ENCODE results near the gene CHST14. TPM values are rescaled to one million over a fixed set of nuclear protein-coding genes. Genes with fewer than 3 reads are reported as not detected.
A peak's percentile ranks its signal among the peaks of the same experiment; 100 is the strongest.

The CHST14 gene
- total RNA-seq, 3 donors from 2014 or later: 8.8 to 10.8 (median 9.3) TPM

DNA sequence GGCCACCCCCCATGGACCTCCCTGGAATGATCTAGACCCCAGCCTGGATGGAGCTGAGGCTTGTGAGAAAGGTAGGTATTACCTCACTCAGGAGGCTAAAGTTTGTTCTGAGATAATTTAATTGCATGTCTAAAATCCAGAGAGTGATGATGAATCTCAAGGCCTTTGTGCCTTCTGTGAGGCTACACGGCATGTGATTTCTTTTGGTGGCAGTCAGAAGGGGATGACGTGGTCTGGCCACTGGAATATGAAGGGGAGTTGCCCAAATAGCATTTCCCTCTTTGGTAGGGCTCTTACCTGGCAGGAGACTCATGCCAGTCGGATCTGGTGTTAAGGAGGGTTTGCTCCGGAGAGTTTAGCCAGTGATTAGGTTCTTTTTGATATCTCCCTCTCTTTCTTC is 27.5 kb upstream of the CHST14 start:
- H3K36me3 ChIP-seq: no peaks in the 10 kb centered on the region
- TF ChIP-seq POLR2A (IDR thresholded peaks at IDR 0.05): no peak
- TF ChIP-seq, protein P1, sequence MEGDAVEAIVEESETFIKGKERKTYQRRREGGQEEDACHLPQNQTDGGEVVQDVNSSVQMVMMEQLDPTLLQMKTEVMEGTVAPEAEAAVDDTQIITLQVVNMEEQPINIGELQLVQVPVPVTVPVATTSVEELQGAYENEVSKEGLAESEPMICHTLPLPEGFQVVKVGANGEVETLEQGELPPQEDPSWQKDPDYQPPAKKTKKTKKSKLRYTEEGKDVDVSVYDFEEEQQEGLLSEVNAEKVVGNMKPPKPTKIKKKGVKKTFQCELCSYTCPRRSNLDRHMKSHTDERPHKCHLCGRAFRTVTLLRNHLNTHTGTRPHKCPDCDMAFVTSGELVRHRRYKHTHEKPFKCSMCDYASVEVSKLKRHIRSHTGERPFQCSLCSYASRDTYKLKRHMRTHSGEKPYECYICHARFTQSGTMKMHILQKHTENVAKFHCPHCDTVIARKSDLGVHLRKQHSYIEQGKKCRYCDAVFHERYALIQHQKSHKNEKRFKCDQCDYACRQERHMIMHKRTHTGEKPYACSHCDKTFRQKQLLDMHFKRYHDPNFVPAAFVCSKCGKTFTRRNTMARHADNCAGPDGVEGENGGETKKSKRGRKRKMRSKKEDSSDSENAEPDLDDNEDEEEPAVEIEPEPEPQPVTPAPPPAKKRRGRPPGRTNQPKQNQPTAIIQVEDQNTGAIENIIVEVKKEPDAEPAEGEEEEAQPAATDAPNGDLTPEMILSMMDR (IDR thresholded peaks at IDR 0.05): no peak
- TF ChIP-seq POLR2AphosphoS5 (IDR thresholded peaks at IDR 0.05): no peak
- DNase-seq (ENCODE audit: low spot score in 2 of 2): no peak
- peaks cover 10 to 15% of the 10 kb centered on the region in 2 donors for H3K4me1 ChIP-seq
- H3K27me3 ChIP-seq: no peaks in the 10 kb centered on the region
- intact Hi-C loops (cut with DNase I; ENCODE audit: low total_unique reads): no loop called here
- peak overlapping the region in 1 of 2 donors; percentile 36 for H3K27ac ChIP-seq
- peak overlapping the region in 1 of 3 donors; percentile 93 for H3K4me3 ChIP-seq
- H3K9me3 ChIP-seq: no peaks in the 10 kb centered on the region

DNA sequence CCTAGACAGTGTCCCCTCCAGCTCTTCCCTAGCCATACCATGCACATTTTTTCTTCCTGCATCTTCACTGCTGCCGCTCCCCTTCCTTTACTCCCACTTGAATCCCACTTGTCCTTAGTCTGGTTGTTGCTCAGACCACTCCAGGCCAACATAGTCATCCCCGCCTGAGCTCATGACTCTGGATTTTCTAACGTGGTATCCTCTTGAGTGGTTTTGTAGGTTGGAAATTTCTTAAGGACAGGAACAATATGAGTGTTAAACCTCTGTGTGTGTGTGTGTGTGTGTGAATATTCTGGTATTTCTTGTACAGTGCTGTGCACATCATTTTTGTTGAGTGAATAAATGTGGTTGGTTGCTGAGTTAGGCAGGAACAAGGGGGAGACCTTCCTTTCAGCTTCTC is 26.9 kb upstream of the CHST14 start:
- Histone ChIP-seq H3K4me1 (peaks cover 10 to 15% of the 10 kb centered on the region in 2 donors), H3K9me3 (no peaks in the 10 kb centered on the region), H3K27ac (peak overlapping the region in 1 of 2 donors; percentile 36), H3K4me3 (no peak overlapping the region), H3K27me3 (no peaks in the 10 kb centered on the region), H3K36me3 (no peaks in the 10 kb centered on the region)
- DNase-seq (ENCODE audit: low spot score in 2 of 2): no peak
- intact Hi-C loops (cut with DNase I; ENCODE audit: low total_unique reads): no loop called here
- TF ChIP-seq POLR2AphosphoS5 (IDR thresholded peaks at IDR 0.05) (no peak), POLR2A (IDR thresholded peaks at IDR 0.05) (no peak)
- TF ChIP-seq, protein P1 (IDR thresholded peaks at IDR 0.05): no peak

DNA sequence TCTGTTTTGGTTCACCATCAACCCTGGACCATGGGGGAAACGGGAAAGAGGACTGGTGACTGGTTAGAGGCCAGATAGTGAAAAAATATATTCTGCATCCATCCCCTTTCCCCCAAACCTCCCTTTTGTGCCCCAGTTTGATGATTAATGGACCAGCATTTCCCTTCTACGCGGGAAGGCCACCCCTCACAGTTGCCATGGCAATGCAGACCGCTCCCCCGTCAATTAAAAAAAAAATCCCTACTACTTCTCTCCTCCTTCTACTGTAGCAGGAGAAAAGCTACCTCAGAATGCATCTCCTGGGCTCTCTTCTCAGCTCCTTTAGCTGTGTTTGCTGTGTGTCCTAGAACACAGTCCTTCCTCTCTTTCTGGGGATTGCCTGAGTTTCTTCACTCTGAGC is 26.0 kb upstream of the CHST14 start:
- peaks cover 10 to 15% of the 10 kb centered on the region in 2 donors for H3K4me1 ChIP-seq
- no peak for DNase-seq (ENCODE audit: low spot score in 2 of 2)
- H3K4me3 ChIP-seq: no peak overlapping the region
- H3K27me3 ChIP-seq: no peaks in the 10 kb centered on the region
- intact Hi-C loops (cut with DNase I; ENCODE audit: low total_unique reads): no loop called here
- H3K27ac ChIP-seq: peak overlapping the region in 1 of 2 donors; percentile 36
- H3K9me3 ChIP-seq: no peaks in the 10 kb centered on the region
- TF ChIP-seq POLR2A (IDR thresholded peaks at IDR 0.05) (no peak), POLR2AphosphoS5 (IDR thresholded peaks at IDR 0.05) (no peak)
- TF ChIP-seq, protein P1 (IDR thresholded peaks at IDR 0.05): no peak
- no peaks in the 10 kb centered on the region for H3K36me3 ChIP-seq

DNA sequence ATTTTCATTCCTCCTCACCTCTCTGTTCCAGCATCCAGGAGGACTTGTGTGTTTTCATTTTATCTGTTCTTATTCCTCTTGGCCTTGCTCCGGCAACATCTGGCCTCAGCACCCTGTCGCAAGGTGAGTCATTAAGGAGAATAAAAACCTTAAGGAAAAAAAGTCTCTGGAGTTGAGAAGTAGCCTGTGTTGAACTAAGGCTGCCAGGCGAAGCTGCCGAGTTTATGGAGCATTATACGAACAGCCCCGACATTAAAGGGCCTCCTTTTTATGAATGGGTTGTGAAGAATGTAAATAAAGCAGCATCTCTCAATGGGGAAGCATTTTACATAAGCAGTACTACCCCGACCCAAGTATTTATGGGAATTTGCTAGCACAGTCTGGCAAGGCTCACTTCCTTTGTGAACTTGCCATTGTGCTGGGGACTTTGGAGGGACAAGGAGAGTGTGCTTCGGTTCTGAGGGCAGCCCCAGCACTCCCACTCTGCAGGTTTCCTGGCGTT is 25.3 kb upstream of the CHST14 start:
- peak overlapping the region; percentile 43 to 50 for H3K27ac ChIP-seq

DNA sequence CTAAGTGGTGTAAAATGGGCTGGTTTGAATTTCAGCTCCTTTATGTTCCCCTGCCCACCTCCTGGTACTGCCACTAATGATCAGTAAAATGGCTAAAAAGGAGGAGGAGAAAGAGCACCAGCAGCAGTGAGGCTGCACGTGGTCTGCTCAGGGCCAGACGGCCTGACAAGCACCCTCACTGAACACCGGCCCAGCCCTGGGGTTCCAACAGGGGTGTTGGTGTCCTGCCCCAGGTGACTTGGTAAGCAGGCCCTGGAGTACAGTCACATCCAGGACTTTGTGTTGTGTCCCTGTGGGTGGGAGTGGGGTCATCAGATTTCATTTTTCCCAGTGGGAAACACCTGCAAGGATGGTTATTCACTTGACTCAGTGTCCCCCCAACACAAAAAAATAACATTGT is 24.6 kb upstream of the CHST14 start:
- TF ChIP-seq POLR2A (IDR thresholded peaks at IDR 0.05): no peak
- TF ChIP-seq, protein P1 (IDR thresholded peaks at IDR 0.05): no peak
- TF ChIP-seq POLR2AphosphoS5 (IDR thresholded peaks at IDR 0.05): no peak
- intact Hi-C loops (cut with DNase I; ENCODE audit: low total_unique reads): no loop called here
- H3K36me3 ChIP-seq: no peaks in the 10 kb centered on the region

More for the DNA sequence above, 25.3 kb upstream of the CHST14 start:
- Histone ChIP-seq H3K9me3 (no peaks in the 10 kb centered on the region), H3K4me3 (no peak overlapping the region), H3K36me3 (no peaks in the 10 kb centered on the region), H3K27me3 (no peaks in the 10 kb centered on the region), H3K4me1 (peaks cover 10 to 15% of the 10 kb centered on the region in 2 donors)
- peak in 1 of 2 donors; percentile 41 for DNase-seq (ENCODE audit: low spot score in 2 of 2)
- TF ChIP-seq, protein P1 (IDR thresholded peaks at IDR 0.05): no peak
- TF ChIP-seq POLR2A (IDR thresholded peaks at IDR 0.05) (no peak), POLR2AphosphoS5 (IDR thresholded peaks at IDR 0.05) (no peak)
- intact Hi-C loops (cut with DNase I; ENCODE audit: low total_unique reads): no loop called here

More for the DNA sequence above, 24.6 kb upstream of the CHST14 start:
- no peak overlapping the region for H3K4me3 ChIP-seq
- H3K4me1 ChIP-seq: peaks cover 10 to 15% of the 10 kb centered on the region in 2 donors
- peak overlapping the region; percentile 43 to 50 for H3K27ac ChIP-seq
- no peaks in the 10 kb centered on the region for H3K9me3 ChIP-seq
- H3K27me3 ChIP-seq: no peaks in the 10 kb centered on the region
- no peak for DNase-seq (ENCODE audit: low spot score in 2 of 2)

All from breast epithelium (tissue), 4 donors.